ENCODE data around the gene NEK2. TPM values are rescaled to one million over a fixed set of nuclear protein-coding genes. Genes with fewer than 3 reads are reported as not detected.
A peak's percentile ranks its signal among the peaks of the same experiment; 100 is the strongest.

Gene NEK2
- total RNA-seq, 1 experiment from 2014 or later: 47.5 TPM

DNA sequence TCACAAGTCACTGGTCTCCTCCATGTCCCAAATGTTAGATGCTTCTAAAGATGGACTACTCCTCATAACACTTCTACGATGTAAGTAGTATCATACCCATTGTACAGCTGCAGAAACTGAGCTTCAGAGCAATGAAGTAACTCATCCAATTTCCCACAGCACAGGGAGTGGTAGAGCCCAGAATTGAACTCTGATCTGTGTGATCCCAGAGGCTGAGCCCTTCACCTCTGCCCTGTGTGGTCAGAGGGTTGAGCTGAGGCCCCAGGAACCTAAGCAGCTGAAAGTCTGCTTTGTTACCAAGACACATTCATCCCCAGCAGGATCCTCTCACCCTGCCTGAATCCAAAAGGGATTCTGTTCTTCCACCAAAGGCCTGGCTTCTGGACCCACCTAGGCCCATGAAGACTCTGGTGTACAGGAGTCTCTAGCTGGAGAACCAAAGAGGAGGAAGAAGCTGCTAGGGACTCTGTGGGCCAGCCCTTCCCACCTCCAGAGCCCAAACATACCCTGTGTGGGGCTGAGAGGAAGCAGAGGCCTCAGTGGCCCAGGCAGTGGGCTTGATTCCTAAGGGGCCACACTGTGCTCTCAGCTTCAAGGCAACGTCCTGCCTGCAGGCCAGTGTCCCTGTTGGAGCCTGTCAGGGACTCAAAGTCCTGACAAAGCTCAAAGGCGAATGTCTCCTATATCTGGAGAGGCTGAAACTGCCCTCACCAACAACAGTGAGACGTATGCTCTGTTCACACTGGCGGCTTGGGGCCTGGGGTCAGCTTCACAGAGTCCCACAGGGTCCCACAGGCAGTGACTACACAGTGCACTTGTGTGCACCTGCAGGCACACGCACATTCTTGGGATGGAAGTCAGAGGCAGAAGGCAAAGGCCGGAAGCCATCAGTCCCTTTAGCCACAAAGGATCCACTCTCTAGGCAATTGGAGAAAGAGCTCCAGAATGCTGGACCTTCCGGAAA lies 56.1 kb downstream of the NEK2 start:
- no peak overlapping the region for H3K9ac ChIP-seq (ENCODE audit: low read length)
- ATAC-seq: no peak

GRCh38 chr1:211616965-211617297 lies 58.5 kb downstream of the NEK2 start:
- no peaks in the 10 kb centered on the region for H3K9me3 ChIP-seq (ENCODE audit: low read length)
- no TSS peak for BruUV-seq (replicated peaks)
- H3K27ac ChIP-seq (ENCODE audit: low read length): no peak overlapping the region
- no peak overlapping the region for H3K4me2 ChIP-seq (ENCODE audit: low read length)
- no peaks in the 10 kb centered on the region for H3F3A ChIP-seq (ENCODE audit: low read length, unreplicated experiment)
- no peaks in the 10 kb centered on the region for H3K36me3 ChIP-seq (ENCODE audit: low read depth, low read length)
- TF ChIP-seq EZH2 (IDR thresholded peaks at IDR 0.05; ENCODE audit: low read length, unreplicated experiment): no peak
- TF ChIP-seq EZH2phosphoT487 (IDR thresholded peaks at IDR 0.05; ENCODE audit: borderline replicate concordance, low read length): no peak
- no peak for TF ChIP-seq CTCF (conservative IDR thresholded peaks at IDR 0.05; ENCODE audit: low read depth, low read length)
- no peaks in the 10 kb centered on the region for H3K9me2 ChIP-seq (replicated peaks; ENCODE audit: low read length)
- H3K4me3 ChIP-seq (ENCODE audit: low read length): no peak overlapping the region
- DNase-seq (no peak), ATAC-seq (no peak)
- peaks cover 5% of the 10 kb centered on the region for H3K4me1 ChIP-seq (ENCODE audit: insufficient read depth, low read length)
- peak overlapping the region; percentile 55 for H2AFZ ChIP-seq (ENCODE audit: low read length)
- CTCF ChIA-PET: no interaction called here
- H4K20me1 ChIP-seq (ENCODE audit: low read length): no peaks in the 10 kb centered on the region
- POLR2A ChIA-PET (ENCODE audit: unreplicated experiment): no interaction called here
- no peaks in the 10 kb centered on the region for H3K27me3 ChIP-seq (ENCODE audit: low read length)
- intact Hi-C loops (cut with micrococcal nuclease): no loop called here
- no peak overlapping the region for H3K9ac ChIP-seq (ENCODE audit: low read length)
- no peaks in the 10 kb centered on the region for H3K79me2 ChIP-seq (ENCODE audit: low read length)

More for the DNA sequence above, 56.1 kb downstream of the NEK2 start:
- Histone ChIP-seq H3K27me3 (ENCODE audit: low read length) (no peaks in the 10 kb centered on the region), H3K27ac (ENCODE audit: low read length) (no peak overlapping the region), H2AFZ (ENCODE audit: low read length) (no peak overlapping the region), H3K4me2 (ENCODE audit: low read length) (no peak overlapping the region), H3K4me3 (ENCODE audit: low read length) (no peak overlapping the region), H3K79me2 (ENCODE audit: low read length) (no peaks in the 10 kb centered on the region), H3K4me1 (ENCODE audit: insufficient read depth, low read length) (no peaks in the 10 kb centered on the region), H3K36me3 (ENCODE audit: low read depth, low read length) (no peaks in the 10 kb centered on the region), H3K9me3 (ENCODE audit: low read length) (no peaks in the 10 kb centered on the region), H3K9me2 (replicated peaks; ENCODE audit: low read length) (no peaks in the 10 kb centered on the region), H4K20me1 (ENCODE audit: low read length) (no peaks in the 10 kb centered on the region), H3F3A (ENCODE audit: low read length, unreplicated experiment) (no peaks in the 10 kb centered on the region)
- BruUV-seq (replicated peaks): no TSS peak
- no peak for DNase-seq
- intact Hi-C loops (cut with micrococcal nuclease): no loop called here
- no peak for TF ChIP-seq CTCF (conservative IDR thresholded peaks at IDR 0.05; ENCODE audit: low read depth, low read length)
- TF ChIP-seq EZH2phosphoT487 (IDR thresholded peaks at IDR 0.05; ENCODE audit: borderline replicate concordance, low read length): no peak
- no peak for TF ChIP-seq EZH2 (IDR thresholded peaks at IDR 0.05; ENCODE audit: low read length, unreplicated experiment)
- ChIA-PET POLR2A (ENCODE audit: unreplicated experiment) (no interaction called here), CTCF (no interaction called here)

Data from PC-3 (cell line).